ENCODE data around the gene KCNK10. TPM values are rescaled to one million over a fixed set of nuclear protein-coding genes. Genes with fewer than 3 reads are reported as not detected.

KCNK10 gene
- total RNA-seq, 2 donors from 2014 or later, result not detected

DNA sequence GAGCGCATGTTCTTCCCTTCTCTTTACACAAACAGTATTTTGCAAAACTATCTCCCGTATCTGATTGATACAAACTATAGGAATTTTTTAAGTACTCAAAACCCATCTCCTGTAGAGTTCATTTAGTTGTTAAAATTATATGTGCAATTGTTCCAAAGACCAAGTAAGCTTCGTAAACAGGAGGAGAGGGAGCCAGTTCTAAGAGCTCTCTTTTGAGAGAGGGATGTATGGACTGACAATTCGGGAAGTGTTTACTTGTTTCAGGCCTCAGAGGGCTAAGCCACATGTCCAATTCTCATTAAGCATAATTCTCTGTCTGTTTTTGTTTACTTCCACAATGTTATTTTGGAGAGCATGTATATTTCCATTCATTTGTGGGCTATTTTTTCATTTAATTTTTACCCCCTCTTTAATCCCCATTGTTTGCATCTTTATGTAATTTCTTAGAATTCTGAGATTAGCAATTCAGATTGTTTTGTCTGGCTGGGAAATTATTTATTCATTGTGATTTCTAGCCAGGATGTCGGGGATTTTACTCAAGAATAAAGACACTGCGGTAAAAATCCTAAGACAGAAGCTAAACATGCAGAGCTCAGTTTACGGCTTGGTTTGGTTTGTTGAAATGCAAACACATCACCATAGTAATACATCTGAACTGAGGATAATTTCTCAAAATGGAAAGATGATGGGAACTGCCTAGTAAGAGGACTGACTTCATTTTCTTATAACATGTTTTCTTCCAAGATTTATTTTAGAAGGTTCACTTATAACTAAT lies 126.8 kb downstream of the KCNK10 start:
- TF ChIP-seq, protein P1, sequence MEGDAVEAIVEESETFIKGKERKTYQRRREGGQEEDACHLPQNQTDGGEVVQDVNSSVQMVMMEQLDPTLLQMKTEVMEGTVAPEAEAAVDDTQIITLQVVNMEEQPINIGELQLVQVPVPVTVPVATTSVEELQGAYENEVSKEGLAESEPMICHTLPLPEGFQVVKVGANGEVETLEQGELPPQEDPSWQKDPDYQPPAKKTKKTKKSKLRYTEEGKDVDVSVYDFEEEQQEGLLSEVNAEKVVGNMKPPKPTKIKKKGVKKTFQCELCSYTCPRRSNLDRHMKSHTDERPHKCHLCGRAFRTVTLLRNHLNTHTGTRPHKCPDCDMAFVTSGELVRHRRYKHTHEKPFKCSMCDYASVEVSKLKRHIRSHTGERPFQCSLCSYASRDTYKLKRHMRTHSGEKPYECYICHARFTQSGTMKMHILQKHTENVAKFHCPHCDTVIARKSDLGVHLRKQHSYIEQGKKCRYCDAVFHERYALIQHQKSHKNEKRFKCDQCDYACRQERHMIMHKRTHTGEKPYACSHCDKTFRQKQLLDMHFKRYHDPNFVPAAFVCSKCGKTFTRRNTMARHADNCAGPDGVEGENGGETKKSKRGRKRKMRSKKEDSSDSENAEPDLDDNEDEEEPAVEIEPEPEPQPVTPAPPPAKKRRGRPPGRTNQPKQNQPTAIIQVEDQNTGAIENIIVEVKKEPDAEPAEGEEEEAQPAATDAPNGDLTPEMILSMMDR (IDR thresholded peaks at IDR 0.05), result no peak
- H3K36me3 ChIP-seq, result no peaks in the 10 kb centered on the region
- no peak overlapping the region for H3K4me3 ChIP-seq
- no peak for DNase-seq (ENCODE audit: low spot score)
- H3K4me1 ChIP-seq, result no peaks in the 10 kb centered on the region
- no peak overlapping the region for H3K27ac ChIP-seq
- no peaks in the 10 kb centered on the region for H3K9me3 ChIP-seq
- no peaks in the 10 kb centered on the region for H3K27me3 ChIP-seq

DNA sequence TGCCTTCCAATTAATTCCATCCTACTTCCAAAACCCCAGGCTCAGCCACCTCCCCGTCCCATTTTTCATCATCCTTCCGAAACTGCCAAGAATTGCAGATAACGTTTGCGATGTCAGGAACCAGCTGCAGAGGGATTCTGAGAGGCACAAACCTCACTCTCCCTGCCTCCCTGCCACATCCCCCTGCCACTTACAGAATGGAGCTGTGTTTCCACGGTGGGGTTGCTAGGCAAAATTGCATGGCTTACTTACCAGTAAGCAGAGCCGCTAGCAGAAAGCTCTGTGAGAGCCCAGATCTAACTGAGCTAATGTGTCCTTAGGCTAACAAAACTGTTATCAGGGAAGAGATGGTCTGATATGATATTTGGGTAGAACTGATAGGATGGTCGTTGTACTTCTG lies 127.4 kb downstream of the KCNK10 start:
- no peak for DNase-seq (ENCODE audit: low spot score)
- Histone ChIP-seq H3K4me1 (no peaks in the 10 kb centered on the region), H3K36me3 (no peaks in the 10 kb centered on the region), H3K27ac (no peak overlapping the region), H3K4me3 (no peak overlapping the region), H3K9me3 (no peaks in the 10 kb centered on the region), H3K27me3 (no peaks in the 10 kb centered on the region)
- TF ChIP-seq, protein P1 (IDR thresholded peaks at IDR 0.05), result no peak

DNA sequence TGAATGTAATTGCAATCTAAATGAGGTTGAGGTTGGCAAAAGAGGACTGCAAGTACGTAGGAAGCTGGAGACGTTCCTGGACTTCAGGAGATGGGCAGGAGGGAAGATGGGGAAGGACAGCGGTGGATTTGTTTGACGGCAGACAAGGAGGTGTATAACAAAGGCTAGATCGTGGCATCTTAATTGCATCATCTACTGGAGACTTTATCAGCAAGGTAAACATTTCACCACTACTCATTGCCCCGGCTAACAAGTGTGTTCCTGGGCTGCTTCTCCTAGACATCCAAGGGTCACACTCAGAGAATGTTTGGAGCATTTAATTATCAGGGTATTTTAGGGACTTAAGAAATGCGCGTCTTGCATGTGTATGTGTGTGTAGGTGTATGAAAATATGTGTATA lies 128.5 kb downstream of the KCNK10 start:
- no peaks in the 10 kb centered on the region for H3K27me3 ChIP-seq
- H3K9me3 ChIP-seq, result no peaks in the 10 kb centered on the region
- TF ChIP-seq, protein P1 (IDR thresholded peaks at IDR 0.05), result no peak
- H3K4me3 ChIP-seq, result no peak overlapping the region
- H3K27ac ChIP-seq, result no peak overlapping the region
- DNase-seq (ENCODE audit: low spot score), result no peak
- H3K36me3 ChIP-seq, result no peaks in the 10 kb centered on the region
- H3K4me1 ChIP-seq, result peaks cover 0 to 4% of the 10 kb centered on the region in 2 donors

DNA sequence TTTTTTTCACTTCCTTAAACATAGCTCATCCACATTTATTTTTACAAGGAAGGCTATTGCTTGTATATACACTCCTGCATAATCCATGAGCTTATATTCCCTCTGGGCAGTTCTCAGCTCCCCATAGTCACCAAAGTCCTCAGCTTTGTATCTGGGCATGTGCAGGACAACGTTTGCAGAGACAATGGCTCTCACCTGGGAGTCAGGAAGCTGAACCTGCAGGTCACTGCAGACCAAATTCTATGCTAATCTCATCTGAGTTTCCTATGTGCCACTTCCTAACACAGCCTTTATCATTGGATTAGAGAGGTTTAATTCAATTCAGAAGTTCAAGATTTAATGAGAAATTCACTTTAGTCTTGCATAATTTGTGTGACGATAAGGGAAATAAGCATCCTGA lies 131.5 kb downstream of the KCNK10 start:
- DNase-seq (ENCODE audit: low spot score), result no peak
- H3K9me3 ChIP-seq, result no peaks in the 10 kb centered on the region
- TF ChIP-seq, protein P1 (IDR thresholded peaks at IDR 0.05), result no peak
- H3K27ac ChIP-seq, result no peak overlapping the region
- no peak overlapping the region for H3K4me3 ChIP-seq
- no peaks in the 10 kb centered on the region for H3K36me3 ChIP-seq
- peaks cover 0 to 12% of the 10 kb centered on the region in 2 donors for H3K4me1 ChIP-seq
- no peaks in the 10 kb centered on the region for H3K27me3 ChIP-seq

DNA sequence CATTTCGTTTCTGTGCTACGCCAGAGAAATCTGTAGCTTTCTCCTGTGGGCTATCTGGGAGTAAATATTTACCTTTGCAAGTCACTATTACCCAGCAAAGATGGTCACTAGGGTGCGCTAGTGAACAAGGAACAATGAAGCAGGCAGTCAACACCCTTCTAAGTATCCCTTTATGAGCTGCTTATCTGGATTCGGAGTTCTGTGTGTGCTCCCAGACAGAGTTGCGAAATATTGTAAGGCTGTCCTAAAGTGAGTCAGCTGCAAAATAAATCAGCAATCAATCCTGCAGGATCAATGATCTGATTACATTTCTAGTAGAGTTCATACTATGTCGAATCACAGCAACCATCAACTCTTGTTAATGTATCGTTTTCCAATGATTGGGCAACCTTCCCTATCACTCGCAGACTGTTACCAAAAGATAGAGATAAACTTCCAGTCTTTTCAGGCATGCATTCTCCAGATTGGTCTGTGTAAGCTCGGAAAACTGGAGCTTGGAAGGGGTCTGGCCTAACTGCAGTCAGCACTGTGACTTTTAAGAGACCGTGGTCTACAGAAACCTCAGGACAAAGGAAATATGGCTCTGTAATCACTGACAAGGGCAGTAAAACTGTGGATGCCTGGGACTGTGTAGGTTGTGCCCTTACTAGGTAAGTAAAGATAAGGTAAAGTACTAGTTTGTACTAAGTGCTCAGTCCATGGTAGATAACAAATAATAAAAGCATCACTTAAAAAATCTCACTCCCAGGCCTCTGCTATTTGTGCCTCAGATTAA lies 133.5 kb downstream of the KCNK10 start:
- DNase-seq (ENCODE audit: low spot score), result peak; percentile 82
- TF ChIP-seq, protein P1 (IDR thresholded peaks at IDR 0.05), result peak; percentile 40 to 77
- Histone ChIP-seq H3K27me3 (no peaks in the 10 kb centered on the region), H3K9me3 (no peaks in the 10 kb centered on the region), H3K27ac (no peak overlapping the region), H3K4me1 (peaks cover 0 to 12% of the 10 kb centered on the region in 2 donors), H3K36me3 (no peaks in the 10 kb centered on the region), H3K4me3 (peak overlapping the region in 1 of 2 donors; percentile 17)
